DND-41 (cell line): ENCODE data around the gene SLC13A2.

ENCODE experiments used
- ATAC-seq: fragments of 200-7000 bp; cut with Tn5 transposase; 3 replicates; pipeline ENCODE4 v1.9.1; 2021; ENCODE audit warnings: low read depth; ENCODE audit not compliant: insufficient read depth
- DNase-seq: peaks from one replicate; pipeline ENCODE4 v3.0.0-alpha.2; 2020
- H2AFZ ChIP-seq: 2 replicates; pipeline ENCODE4 v1.6.0; 2012; ENCODE audit warnings: low read depth, low read length
- H3K27ac ChIP-seq: 2 replicates; pipeline ENCODE4 v1.5.1; 2012; ENCODE audit warnings: low read length, inconsistent platforms
- H3K27me3 ChIP-seq: fragments of 200-600 bp; sonication (generic); 2 replicates; pipeline ENCODE4 v1.6.0; 2012; ENCODE audit warnings: low read length, mild to moderate bottlenecking, inconsistent platforms; ENCODE audit not compliant: insufficient read depth, poor library complexity
- H3K36me3 ChIP-seq: 2 replicates; pipeline ENCODE4 v1.5.1; 2012; ENCODE audit warnings: low read length, inconsistent platforms; ENCODE audit not compliant: insufficient read depth
- H3K4me1 ChIP-seq: 2 replicates; pipeline ENCODE4 v1.5.1; 2012; ENCODE audit warnings: mild to moderate bottlenecking, low read length; ENCODE audit not compliant: insufficient read depth
- H3K4me2 ChIP-seq: 2 replicates; pipeline ENCODE4 v1.6.0; 2012; ENCODE audit warnings: mild to moderate bottlenecking, moderate library complexity, low read length, inconsistent platforms; ENCODE audit not compliant: insufficient read depth
- H3K4me3 ChIP-seq, 2 experiments: fragments of 200-600 bp in 1 of 2; shearing (Covaris generic) in 1 of 2; 2 replicates each; pipeline ENCODE4 v1.5.1; 2012 to 2016; ENCODE audit warnings: inconsistent platforms in 2 of 2, low read length in 2 of 2, mild to moderate bottlenecking in 2 of 2, low read depth in 1 of 2, moderate library complexity in 1 of 2
- H3K79me2 ChIP-seq: 2 replicates; pipeline ENCODE4 v1.6.0; 2012; ENCODE audit warnings: low read length, inconsistent platforms; ENCODE audit not compliant: insufficient read depth
- H3K9ac ChIP-seq: 2 replicates; pipeline ENCODE4 v1.6.0; 2012; ENCODE audit warnings: low read depth, mild to moderate bottlenecking, inconsistent platforms, low read length, moderate library complexity
- H3K9me3 ChIP-seq: 2 replicates; pipeline ENCODE4 v1.5.1; 2012; ENCODE audit warnings: low read length, moderate library complexity, mild to moderate bottlenecking, inconsistent platforms; ENCODE audit not compliant: insufficient read depth, severe bottlenecking
- H4K20me1 ChIP-seq: 2 replicates; pipeline ENCODE4 v1.6.0; 2012; ENCODE audit warnings: low read length; ENCODE audit not compliant: insufficient read depth
- CTCF ChIP-seq: IDR thresholded peaks from 2 replicates; pipeline ENCODE4 v1.5.1; 2012; ENCODE audit warnings: borderline replicate concordance, low read length, moderate library complexity, mild to moderate bottlenecking; ENCODE audit not compliant: poor library complexity, severe bottlenecking; ENCODE audit errors: extremely low read depth
- EZH2 ChIP-seq: IDR thresholded peaks from 3 replicates; pipeline ENCODE4 v1.6.1; 2012; ENCODE audit warnings: borderline replicate concordance, low read depth, mild to moderate bottlenecking, moderate library complexity, low read length, inconsistent platforms; ENCODE audit not compliant: severe bottlenecking

SLC13A2 gene

GRCh38 chr17:28528327-28529012, 55.0 kb downstream of the SLC13A2 start:
- H3K4me1 ChIP-seq = no peaks in the 10 kb centered on the region
- H3K79me2 ChIP-seq = no peaks in the 10 kb centered on the region
- H3K9ac ChIP-seq = no peak overlapping the region
- no peak overlapping the region for H3K27ac ChIP-seq
- H3K36me3 ChIP-seq = no peaks in the 10 kb centered on the region
- no peaks in the 10 kb centered on the region for H3K9me3 ChIP-seq
- no peak overlapping the region for H3K4me3 ChIP-seq
- peaks cover 10% of the 10 kb centered on the region for H3K27me3 ChIP-seq
- no peak overlapping the region for H2AFZ ChIP-seq
- ATAC-seq (no peak), DNase-seq (no peak)
- H3K4me2 ChIP-seq = no peak overlapping the region
- TF ChIP-seq CTCF (no peak), EZH2 (no peak)
- no peaks in the 10 kb centered on the region; the same call in 1 of the 2 replicates for H4K20me1 ChIP-seq

GRCh38 chr17:28529013-28529400, 55.6 kb downstream of the SLC13A2 start:
- H3K9ac ChIP-seq = no peak overlapping the region
- DNase-seq (no peak), ATAC-seq (no peak)
- H3K4me3 ChIP-seq = no peak overlapping the region
- H3K4me1 ChIP-seq = no peaks in the 10 kb centered on the region
- H3K36me3 ChIP-seq = no peaks in the 10 kb centered on the region
- TF ChIP-seq CTCF = no peak
- TF ChIP-seq EZH2 = no peak
- H3K27ac ChIP-seq = no peak overlapping the region
- H3K4me2 ChIP-seq = no peak overlapping the region
- H3K9me3 ChIP-seq = no peaks in the 10 kb centered on the region
- H3K27me3 ChIP-seq = peaks cover 10% of the 10 kb centered on the region
- H3K79me2 ChIP-seq = no peaks in the 10 kb centered on the region
- H4K20me1 ChIP-seq = no peaks in the 10 kb centered on the region; the same call in 1 of the 2 replicates
- H2AFZ ChIP-seq = no peak overlapping the region

- no peak overlapping the region for H3K4me3 ChIP-seq
- H3K27ac ChIP-seq = no peak overlapping the region
- no peak for TF ChIP-seq EZH2
- no peak for TF ChIP-seq CTCF
- H3K9me3 ChIP-seq = no peaks in the 10 kb centered on the region
- no peaks in the 10 kb centered on the region; the same call in 1 of the 2 replicates for H4K20me1 ChIP-seq
- no peaks in the 10 kb centered on the region for H3K79me2 ChIP-seq
- no peaks in the 10 kb centered on the region for H3K36me3 ChIP-seq
- no peak for ATAC-seq
- DNase-seq = no peak
- no peaks in the 10 kb centered on the region for H3K4me1 ChIP-seq
- H3K9ac ChIP-seq = no peak overlapping the region
- peaks cover 10% of the 10 kb centered on the region for H3K27me3 ChIP-seq
- H3K4me2 ChIP-seq = no peak overlapping the region
- no peak overlapping the region for H2AFZ ChIP-seq
Observed at GRCh38 chr17:28530250-28530649, 56.8 kb downstream of the SLC13A2 start.

GRCh38 chr17:28530926-28531325, 57.5 kb downstream of the SLC13A2 start:
- H3K4me2 ChIP-seq = no peak overlapping the region
- no peak overlapping the region for H3K9ac ChIP-seq
- no peak overlapping the region for H3K27ac ChIP-seq
- H3K27me3 ChIP-seq = peaks cover 10% of the 10 kb centered on the region
- no peaks in the 10 kb centered on the region for H3K4me1 ChIP-seq
- TF ChIP-seq CTCF (no peak), EZH2 (no peak)
- no peaks in the 10 kb centered on the region; the same call in 1 of the 2 replicates for H4K20me1 ChIP-seq
- H2AFZ ChIP-seq = no peak overlapping the region
- ATAC-seq = no peak
- H3K4me3 ChIP-seq = no peak overlapping the region
- no peaks in the 10 kb centered on the region for H3K36me3 ChIP-seq
- H3K79me2 ChIP-seq = no peaks in the 10 kb centered on the region
- no peaks in the 10 kb centered on the region for H3K9me3 ChIP-seq
- no peak for DNase-seq
